Measurements from ENCODE around the gene BCL7B.
"Not testable (repeated sequence)": the region's sequence is repeated elsewhere in the genome, so short reads cannot be mapped to it uniquely, and the experiment has no call there.

Gene BCL7B

DNA sequence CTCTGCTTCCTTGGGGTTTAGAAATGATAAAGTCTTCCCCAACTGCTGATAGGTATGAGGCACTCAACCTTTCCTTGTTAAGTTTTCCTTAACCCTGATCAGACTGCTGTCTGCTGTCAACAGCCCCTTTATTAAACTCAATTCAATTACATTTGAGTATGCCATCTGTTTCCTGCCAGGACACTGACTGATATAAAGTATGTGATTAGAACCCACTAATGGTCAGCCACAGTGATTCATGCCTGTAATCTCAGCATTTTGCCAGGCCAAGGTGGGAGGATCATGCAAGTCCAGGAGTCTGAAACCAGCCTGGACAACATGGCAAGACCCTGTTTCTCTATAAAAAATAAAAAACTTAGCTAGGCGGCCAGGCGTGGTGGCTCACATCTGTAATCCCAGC lies 53.5 kb downstream of the BCL7B start:
- DNase-seq (ENCODE audit: low read depth in 2 of 3, low spot score in 1 of 3), result no peak

DNA sequence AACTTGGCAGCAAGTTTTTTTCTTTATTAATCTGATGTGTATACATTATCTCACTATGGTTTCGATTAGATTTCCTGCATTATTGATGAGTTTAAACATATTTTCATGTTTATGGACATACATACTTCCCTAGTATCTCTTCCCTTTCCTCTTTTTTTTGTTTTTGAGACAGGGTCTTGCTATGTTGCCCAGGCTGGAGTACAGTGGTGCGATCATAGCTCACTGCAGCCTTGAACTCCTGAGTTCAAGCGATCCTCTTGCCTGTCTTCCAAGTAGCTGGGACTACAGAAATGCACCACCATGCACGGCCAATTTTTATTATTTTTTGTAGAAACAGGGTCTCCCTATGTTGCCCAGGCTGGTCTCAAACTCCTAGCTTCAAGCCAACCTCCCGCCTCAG lies 54.3 kb downstream of the BCL7B start:
- DNase-seq (ENCODE audit: low read depth in 2 of 3, low spot score in 1 of 3), result no peak

DNA sequence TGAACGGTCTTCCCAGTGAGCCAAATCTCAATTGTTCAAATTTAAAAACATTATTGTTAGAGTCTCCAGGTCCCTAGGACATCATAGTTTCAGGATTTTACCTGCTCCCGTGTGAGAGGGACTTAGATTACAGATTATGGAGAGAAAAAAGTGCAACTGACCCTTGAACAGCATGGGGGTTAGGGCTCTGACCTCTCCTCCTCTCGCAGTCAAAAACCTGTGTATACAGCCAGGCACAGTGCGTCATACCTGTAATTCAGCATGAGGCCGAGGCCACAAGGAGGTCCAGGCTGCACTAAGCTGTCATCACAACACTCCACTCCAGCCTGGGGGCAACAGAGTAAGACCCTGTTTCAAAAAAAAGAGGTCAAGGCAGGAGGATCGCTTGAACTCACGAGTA lies 60.9 kb downstream of the BCL7B start:
- no peak for DNase-seq (ENCODE audit: low read depth in 2 of 3, low spot score in 1 of 3)

DNA sequence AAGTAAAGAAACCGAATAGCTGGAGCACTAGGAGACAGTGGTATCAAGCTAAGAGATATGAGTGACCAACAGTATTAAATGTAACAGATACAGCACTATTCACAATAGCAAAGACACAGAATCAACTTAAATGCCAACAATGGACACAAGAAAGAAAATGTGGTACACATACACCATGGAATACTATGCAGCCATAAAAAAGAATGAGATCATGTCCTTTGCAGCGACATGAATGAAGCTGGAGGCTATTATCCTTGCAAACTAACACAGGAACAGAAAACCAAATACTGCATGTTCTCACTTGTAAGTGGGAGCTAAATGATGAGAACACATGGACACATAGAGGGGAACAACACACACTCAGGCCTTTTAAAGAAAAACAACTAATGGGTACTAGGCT lies 62.0 kb downstream of the BCL7B start:
- DNase-seq (ENCODE audit: low read depth in 2 of 3, low spot score in 1 of 3), result not testable (repeated sequence)

DNA sequence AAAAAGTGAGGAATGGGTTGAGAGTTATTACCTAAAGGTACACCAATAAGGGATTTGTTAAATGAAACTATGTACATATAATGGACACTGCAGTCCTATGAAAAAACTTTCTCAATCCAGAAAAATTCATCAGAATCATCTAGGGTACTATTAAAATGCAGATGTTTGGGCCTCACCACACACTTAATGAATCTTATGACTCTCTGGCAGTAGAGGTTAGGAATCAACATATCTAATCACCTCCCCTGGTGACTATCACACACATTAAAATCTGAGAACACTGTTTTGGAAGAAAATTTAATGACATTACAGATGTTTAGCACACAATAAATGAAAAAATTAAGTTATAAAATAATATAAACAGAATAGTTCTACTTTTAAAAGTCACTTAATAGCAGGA lies 67.5 kb downstream of the BCL7B start:
- no peak for DNase-seq (ENCODE audit: low read depth in 2 of 3, low spot score in 1 of 3)

DNA sequence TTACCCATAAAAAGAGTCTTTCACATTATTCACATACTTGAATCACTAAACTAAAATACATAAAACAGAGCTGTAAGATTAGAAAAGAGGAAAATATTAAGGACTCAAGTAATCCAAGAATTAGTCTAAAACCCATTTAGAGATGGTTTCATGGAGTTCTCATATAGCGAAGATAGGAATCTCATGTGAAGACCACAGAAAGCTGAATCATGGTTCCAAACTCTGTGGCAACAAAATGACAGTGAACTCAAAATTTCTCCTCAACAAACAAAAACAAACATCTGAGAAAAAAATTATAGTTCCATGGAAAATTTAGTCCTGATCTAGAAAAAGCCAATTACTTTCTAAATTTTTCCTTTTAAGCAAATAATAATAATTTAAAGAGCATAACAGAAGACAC lies 70.0 kb downstream of the BCL7B start:
- no peak for DNase-seq (ENCODE audit: low read depth in 2 of 3, low spot score in 1 of 3)

Measured in stimulated activated CD4-positive, alpha-beta T cell treated with anti-CD3 and anti-CD28 coated beads, Interleukin-12 subunit alpha, Interleukin-12 subunit beta, amount 100 ng/mL, for 48 hours (primary cell).